ENCODE measurements around the gene CSNK1G3.

DNA sequence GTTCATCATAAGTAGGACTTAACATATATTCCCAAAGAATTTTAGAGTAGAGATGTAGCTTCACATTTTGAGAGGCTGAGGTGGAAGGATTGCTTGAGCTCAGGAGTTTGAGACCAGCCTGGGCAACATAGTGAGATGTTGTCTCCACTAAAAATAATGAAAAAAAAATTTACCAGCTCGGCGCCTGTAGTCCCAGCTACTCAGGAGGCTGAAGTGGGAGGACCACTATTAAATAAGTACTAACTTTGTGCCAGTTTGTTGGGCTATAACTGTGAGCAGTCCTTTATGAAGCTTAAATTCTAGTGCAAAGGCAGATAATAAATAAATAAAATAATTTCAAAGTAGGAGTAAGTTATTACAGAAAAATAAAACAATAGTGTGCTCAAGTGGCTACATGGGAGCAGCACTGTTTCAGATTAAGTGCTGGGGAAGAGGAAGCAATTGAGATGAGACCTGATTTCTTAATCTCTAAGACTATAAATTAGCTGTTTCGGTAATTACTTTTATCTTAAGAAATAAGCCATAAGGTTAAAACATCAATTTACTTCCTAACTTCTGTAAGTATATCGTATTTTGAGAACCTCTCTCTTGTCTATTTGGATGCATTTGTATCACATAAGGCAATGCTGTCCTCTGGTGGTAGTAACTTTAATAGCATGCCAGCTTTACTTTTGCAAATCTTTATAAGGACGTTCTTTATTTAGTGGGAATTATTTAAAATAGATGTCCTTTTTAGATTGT, 98.9 kb downstream of the CSNK1G3 start:
- TF ChIP-seq GATA2 (IDR thresholded peaks at IDR 0.05; ENCODE audit: low read depth, low read length) (no peak), GATA3 (IDR thresholded peaks at IDR 0.05; ENCODE audit: low read depth, low read length) (no peak)

Measured in SH-SY5Y (cell line).